Esophagus (tissue), 2 donors: ENCODE data around the gene DCAF12. TPM values are rescaled to one million over a fixed set of nuclear protein-coding genes. Genes with fewer than 3 reads are reported as not detected.

ENCODE experiments used
- H3K27ac ChIP-seq, 2 donors: one replicate each; pipeline ENCODE4 v1.5.1; 2013; ENCODE audit warnings: low read depth in 2 of 2, mild to moderate bottlenecking in 2 of 2, inconsistent platforms in 1 of 2, low read length in 1 of 2, moderate library complexity in 1 of 2
- H3K27me3 ChIP-seq, 2 donors: one replicate each; pipeline ENCODE4 v1.6.1; 2013; ENCODE audit warnings: low read length in 2 of 2, control low read depth in 1 of 2, mild to moderate bottlenecking in 1 of 2; ENCODE audit not compliant: insufficient read depth in 2 of 2, control insufficient read depth in 1 of 2
- H3K36me3 ChIP-seq, 2 donors: one replicate each; pipeline ENCODE4 v1.6.1; 2013; ENCODE audit warnings: low read length in 1 of 2; ENCODE audit not compliant: control insufficient read depth in 2 of 2, insufficient read depth in 2 of 2
- H3K4me1 ChIP-seq, 2 donors: one replicate each; pipeline ENCODE4 v1.6.1; 2013; ENCODE audit warnings: low read length in 1 of 2; ENCODE audit not compliant: control insufficient read depth in 2 of 2, insufficient read depth in 2 of 2
- H3K4me3 ChIP-seq, 2 donors: one replicate each; pipeline ENCODE4 v1.5.1; 2013; ENCODE audit warnings: low read length in 2 of 2, mild to moderate bottlenecking in 2 of 2, low read depth in 1 of 2, moderate library complexity in 1 of 2
- H3K9me3 ChIP-seq, 2 donors: one replicate each; pipeline ENCODE4 v1.6.1; 2013; ENCODE audit warnings: mild to moderate bottlenecking in 2 of 2, low read depth in 1 of 2, low read length in 1 of 2, moderate library complexity in 1 of 2; ENCODE audit not compliant: control insufficient read depth in 2 of 2, insufficient read depth in 1 of 2
- WGBS, 2 donors: extraction: QIAGEN DNeasy Blood & Tissue Kit; methylation state at CpG; one replicate each; pipeline ENCODE4 v1.1.7; 2013; 5-methylcytosine and 5-hydroxymethylcytosine counted together
- polyA plus RNA-seq, 2 donors: library from polyadenylated mRNA; stranded (reverse); fragments of 200-250 nt; gene quantifications; one replicate each; pipeline ENCODE4 v1.2.3, GENCODE V29; 2013
- donor health status: healthy with polysubstance abuse.
- donor health status: Bipolar disorder and iron deficiency.

Gene DCAF12
- polyA plus RNA-seq, 2 donors: 19.6 to 22.8 TPM

DNA sequence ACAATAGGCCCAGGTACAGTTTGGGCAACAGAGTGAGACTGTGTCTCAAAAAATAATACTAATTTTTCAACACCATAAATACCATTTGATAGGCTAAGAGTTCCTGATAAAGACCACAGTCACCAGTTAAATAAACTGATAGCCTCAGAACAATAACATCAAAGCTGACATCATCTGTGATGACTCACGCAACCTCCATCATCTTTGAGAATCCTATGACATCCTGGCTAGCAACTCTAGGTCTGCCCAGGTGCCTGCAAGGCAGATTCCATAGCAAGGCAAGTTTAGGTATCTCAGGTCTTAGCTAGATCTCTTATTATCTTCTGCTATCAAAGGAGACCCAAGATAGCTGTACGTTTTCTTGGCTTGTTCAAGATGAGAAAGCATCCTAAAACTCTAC is 47.3 kb downstream of the DCAF12 start:
- H3K9me3 ChIP-seq: no peaks in the 10 kb centered on the region
- H3K27me3 ChIP-seq: no peaks in the 10 kb centered on the region
- H3K27ac ChIP-seq: no peak overlapping the region
- no peaks in the 10 kb centered on the region for H3K4me1 ChIP-seq
- no peaks in the 10 kb centered on the region for H3K36me3 ChIP-seq
- WGBS, 2 donors: 76 to 80% methylated on average over 2 of the region's 2 CpGs
- no peak overlapping the region for H3K4me3 ChIP-seq

DNA sequence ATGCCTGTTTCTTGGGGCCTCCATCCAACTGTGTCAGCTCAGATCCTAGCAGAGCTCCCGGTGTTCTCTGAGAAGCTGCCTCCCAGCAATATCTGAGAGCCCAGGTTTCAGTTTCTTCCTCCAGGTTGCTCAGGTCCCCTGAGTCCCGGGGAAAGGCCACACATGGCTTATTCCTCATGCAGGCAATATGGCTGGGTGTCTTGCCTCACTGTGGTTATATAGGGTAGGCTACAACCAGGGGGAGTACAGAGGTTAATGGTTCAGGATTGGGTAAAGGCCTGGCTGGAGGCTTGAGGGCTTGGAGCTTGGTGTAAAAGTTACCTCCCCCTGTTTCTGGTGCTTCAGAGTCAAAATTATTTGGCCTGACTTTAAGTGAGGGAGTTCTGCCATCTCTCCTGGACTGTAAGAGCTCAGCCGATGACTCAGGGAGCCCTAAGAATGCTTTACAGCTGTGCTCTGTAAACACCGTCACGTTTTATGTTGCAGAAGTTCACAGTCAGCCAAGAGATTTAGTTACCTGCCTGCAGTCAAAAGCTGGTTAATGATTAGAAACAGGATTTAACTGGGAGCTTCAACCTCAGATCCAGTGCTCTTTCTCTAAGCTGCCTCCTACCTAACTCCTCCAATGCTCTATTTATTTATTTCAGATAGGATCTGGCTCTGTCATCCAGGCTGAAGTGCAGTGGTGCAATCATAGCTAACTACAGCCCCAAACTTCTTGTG is 53.5 kb downstream of the DCAF12 start:
- peaks cover 0 to 5% of the 10 kb centered on the region in 2 donors for H3K4me1 ChIP-seq
- 34 to 39% methylated on average over 5 of the region's 5 CpGs for WGBS, 2 donors
- no peaks in the 10 kb centered on the region for H3K9me3 ChIP-seq
- no peak overlapping the region for H3K4me3 ChIP-seq
- no peaks in the 10 kb centered on the region for H3K36me3 ChIP-seq
- no peaks in the 10 kb centered on the region for H3K27me3 ChIP-seq
- H3K27ac ChIP-seq: peak overlapping the region; percentile 85 to 92

DNA sequence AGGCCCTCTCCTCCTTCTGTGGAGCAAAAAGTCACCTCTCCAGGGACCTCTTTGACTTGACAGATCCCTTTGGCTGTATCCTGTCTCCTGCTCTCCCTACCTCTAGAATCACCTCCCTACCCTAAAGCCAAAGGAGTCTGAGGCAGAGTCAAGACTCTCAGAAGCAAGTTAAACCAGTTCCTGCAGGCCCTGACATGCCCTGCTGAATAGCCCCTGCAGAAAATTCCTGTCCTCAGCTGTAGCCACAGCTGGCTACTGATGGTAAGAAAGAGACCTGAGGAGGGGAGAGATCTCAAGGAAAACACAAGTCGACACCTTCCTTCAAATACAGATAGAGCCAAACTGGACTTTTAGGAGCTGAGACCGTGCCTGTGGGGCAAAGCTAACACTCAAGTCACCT is 54.1 kb downstream of the DCAF12 start:
- no peaks in the 10 kb centered on the region for H3K9me3 ChIP-seq
- H3K4me1 ChIP-seq: peaks cover 0 to 5% of the 10 kb centered on the region in 2 donors
- 50 to 66% methylated on average over 2 of the region's 2 CpGs for WGBS, 2 donors
- peak overlapping the region; percentile 85 to 92 for H3K27ac ChIP-seq
- H3K27me3 ChIP-seq: no peaks in the 10 kb centered on the region
- H3K4me3 ChIP-seq: no peak overlapping the region
- H3K36me3 ChIP-seq: no peaks in the 10 kb centered on the region

DNA sequence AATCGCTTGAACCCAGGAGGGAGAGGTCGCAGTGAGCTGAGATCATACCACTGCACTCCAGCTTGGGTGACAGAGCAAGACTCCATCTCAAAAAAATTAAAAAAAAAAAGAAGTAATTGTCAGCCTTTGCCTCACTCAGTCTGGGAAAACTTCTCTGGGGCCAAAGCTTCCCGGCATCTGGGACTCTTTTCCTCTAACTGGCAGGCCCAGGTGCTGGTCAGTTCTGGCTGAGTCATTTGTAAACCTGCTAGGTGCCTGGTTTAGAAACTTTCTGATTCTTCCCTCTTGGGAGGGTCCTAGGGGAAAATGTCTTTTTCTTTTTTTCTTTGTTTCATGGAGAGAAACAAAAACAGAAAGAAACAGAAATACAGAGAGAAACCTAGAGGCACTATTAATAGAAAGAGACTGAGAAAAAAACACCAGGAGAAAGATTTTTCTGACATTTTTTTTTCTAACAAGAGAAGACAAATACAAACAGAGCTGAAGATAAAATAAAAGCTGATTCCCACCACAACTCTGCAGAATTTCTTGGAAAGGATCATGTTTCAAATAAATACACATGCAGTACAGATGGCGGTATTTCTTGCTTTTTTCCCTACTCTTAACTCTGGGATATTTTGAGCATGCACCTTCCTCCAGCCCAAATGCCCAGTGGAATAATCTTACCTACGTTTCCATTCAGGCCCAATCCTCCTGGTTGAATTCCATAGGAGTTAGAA is 55.7 kb downstream of the DCAF12 start:
- Histone ChIP-seq H3K4me1 (peaks cover 0 to 5% of the 10 kb centered on the region in 2 donors), H3K27ac (no peak overlapping the region)
- WGBS, 2 donors: 71 to 80% methylated on average over 5 of the region's 5 CpGs

DNA sequence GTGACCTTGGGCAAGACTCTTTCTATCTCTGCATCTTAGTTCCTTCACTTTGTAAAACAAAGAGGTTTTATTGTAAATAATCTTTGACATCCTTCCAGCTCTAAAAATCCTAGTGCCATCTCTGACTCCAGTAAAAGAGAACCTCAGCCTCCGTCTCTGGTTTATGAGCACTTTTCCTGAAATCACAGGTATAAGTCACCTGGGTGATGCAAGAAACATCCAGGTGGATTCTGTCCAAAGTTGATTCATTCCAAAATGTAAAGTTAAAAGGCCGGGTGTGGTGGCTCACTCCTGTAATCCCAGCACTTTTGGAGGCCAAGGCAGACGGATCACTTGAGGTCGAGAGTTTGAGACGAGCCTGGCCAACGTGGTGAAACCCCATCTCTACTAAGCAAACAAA is 56.7 kb downstream of the DCAF12 start:
- WGBS, 2 donors: 60 to 62% methylated on average over 6 of the region's 6 CpGs
- no peak overlapping the region for H3K27ac ChIP-seq
- H3K4me3 ChIP-seq: no peak overlapping the region
- no peaks in the 10 kb centered on the region for H3K27me3 ChIP-seq
- peaks cover 0 to 5% of the 10 kb centered on the region in 2 donors for H3K4me1 ChIP-seq
- H3K36me3 ChIP-seq: no peaks in the 10 kb centered on the region
- H3K9me3 ChIP-seq: no peaks in the 10 kb centered on the region

More for the DNA sequence above, 55.7 kb downstream of the DCAF12 start:
- Histone ChIP-seq H3K9me3 (no peaks in the 10 kb centered on the region), H3K36me3 (no peaks in the 10 kb centered on the region), H3K4me3 (no peak overlapping the region), H3K27me3 (no peaks in the 10 kb centered on the region)

DNA sequence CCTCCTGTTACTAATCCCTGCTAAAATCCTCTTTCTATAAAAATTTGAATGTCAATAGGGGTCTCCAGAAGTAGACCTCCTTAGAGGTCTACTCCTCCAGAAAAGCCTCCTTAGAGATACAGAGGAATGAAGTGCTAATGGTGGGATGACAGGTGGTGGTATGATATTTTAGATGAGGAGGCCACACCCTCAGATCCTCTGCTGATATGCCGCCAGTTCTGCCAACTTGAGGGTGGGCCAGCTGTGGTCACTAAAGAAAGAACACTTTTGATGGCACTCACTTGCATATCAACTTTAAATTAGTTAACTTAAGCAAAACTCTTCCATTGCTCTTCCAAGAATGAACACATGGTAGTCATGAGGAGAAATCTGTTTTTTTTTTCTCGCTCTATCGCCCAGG is 61.0 kb downstream of the DCAF12 start:
- Histone ChIP-seq H3K27ac (no peak overlapping the region), H3K27me3 (no peaks in the 10 kb centered on the region), H3K36me3 (no peaks in the 10 kb centered on the region), H3K4me1 (no peaks in the 10 kb centered on the region), H3K9me3 (no peaks in the 10 kb centered on the region), H3K4me3 (no peak overlapping the region)
- 94 to 96% methylated on average over 3 of the region's 3 CpGs for WGBS, 2 donors

DNA sequence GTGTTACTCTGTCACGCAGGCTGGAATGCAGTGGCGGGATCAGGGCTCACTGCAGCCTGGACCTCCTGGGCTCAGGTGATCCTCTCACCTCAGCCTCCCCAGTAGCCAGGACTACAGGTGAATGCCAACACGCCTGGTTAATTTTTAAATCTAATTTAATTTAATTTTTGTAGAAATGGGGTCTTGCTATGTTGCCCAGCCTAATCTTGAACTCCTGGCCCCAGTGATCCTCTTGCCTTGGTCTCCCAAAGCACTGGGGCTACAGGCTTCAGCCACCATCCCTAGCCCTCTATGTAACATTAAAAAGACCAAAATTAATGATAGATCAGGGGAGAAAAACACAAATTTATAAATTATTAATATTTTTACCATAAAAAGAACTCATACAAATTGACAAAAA is 66.5 kb downstream of the DCAF12 start:
- Histone ChIP-seq H3K27me3 (no peaks in the 10 kb centered on the region), H3K9me3 (no peaks in the 10 kb centered on the region), H3K4me3 (no peak overlapping the region), H3K36me3 (no peaks in the 10 kb centered on the region), H3K27ac (no peak overlapping the region), H3K4me1 (no peaks in the 10 kb centered on the region)
- 77 to 90% methylated on average over 3 of the region's 3 CpGs for whole genome bisulfite sequencing, 2 donors

DNA sequence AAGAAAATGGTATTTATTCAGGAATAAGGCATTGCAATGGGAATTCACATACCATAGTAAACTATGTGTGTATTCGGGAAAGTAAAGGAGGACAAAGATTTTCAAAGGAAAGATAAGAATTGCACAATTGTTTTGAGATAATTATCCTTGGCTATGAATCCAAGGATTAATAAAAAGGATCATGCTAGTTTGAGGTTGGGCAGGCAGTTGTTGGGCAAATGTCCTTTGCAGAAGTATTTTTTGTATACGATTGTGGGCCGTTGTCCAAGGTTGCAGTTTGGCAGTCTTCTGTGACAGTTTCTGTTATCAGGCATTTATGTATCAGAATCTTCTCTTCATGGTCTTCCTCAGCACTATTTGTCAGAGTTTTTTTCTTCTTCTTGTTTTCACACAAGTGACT is 67.2 kb downstream of the DCAF12 start:
- H3K4me3 ChIP-seq: no peak overlapping the region
- WGBS, 2 donors: 24 to 41% methylated on average over 3 of the region's 3 CpGs

DNA sequence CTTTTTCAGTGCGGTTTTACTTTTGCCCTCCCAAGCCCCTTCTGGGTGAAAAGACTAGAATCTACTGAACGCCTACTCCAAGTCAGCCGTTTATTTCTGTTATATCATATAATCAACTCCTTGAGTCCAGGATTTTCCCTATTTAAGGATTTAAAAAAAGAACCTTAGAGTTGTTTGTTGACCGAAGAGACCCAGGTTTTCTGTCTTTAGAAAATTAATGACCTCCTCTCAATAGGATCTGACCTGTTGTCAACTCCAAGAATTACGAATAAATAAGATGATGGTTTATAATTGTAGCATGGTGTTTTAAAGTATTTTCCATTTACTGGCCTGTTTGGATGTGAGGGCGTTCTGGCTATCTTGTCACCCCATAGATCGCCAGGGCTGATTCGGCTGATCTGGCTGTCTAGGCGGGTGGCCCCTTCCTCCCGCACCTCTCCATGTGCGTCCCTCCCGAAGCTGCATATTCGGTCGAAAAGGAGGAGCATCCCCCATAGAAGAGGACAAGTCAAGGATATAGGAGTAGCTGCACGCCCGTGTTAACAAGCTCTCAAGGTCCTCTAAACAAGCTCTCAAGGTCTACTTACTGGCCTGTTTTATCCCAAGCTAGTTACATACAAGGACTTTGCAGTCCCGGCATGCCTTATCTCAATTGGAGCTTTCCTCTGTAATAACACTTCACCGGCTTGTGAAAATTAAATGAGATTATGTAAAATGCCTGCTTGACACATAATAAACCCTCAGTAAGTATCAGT is 76.7 kb downstream of the DCAF12 start:
- WGBS, 2 donors: 34 to 50% methylated on average over 18 of the region's 18 CpGs
- Histone ChIP-seq H3K9me3 (no peaks in the 10 kb centered on the region), H3K4me3 (peak overlapping the region; percentile 88 to 99)

More for the DNA sequence above, 67.2 kb downstream of the DCAF12 start:
- H3K36me3 ChIP-seq: no peaks in the 10 kb centered on the region
- H3K4me1 ChIP-seq: no peaks in the 10 kb centered on the region
- no peak overlapping the region for H3K27ac ChIP-seq
- H3K27me3 ChIP-seq: no peaks in the 10 kb centered on the region
- H3K9me3 ChIP-seq: no peaks in the 10 kb centered on the region

More for the DNA sequence above, 76.7 kb downstream of the DCAF12 start:
- peak overlapping the region; percentile 96 to 99 for H3K27ac ChIP-seq
- no peaks in the 10 kb centered on the region for H3K27me3 ChIP-seq
- H3K36me3 ChIP-seq: no peaks in the 10 kb centered on the region
- H3K4me1 ChIP-seq: peaks cover 0 to 3% of the 10 kb centered on the region in 2 donors
